Heart left ventricle (tissue), 16 donors: ENCODE measurements around the gene KRTAP9-2. TPM values are rescaled to one million over a fixed set of nuclear protein-coding genes. Genes with fewer than 3 reads are reported as not detected.
"Not testable (repeated sequence)": the region's sequence is repeated elsewhere in the genome, so short reads cannot be mapped to it uniquely, and the experiment has no call there.

Experiments used
- ATAC-seq, 4 donors: fragments of 200-7000 bp; cut with Tn5 transposase; one replicate each; pipeline ENCODE4 v1.9.1; 2020 to 2022; ENCODE audit warnings: moderate library complexity in 4 of 4, mild to moderate bottlenecking in 3 of 4, moderate number of reproducible peaks in 1 of 4
- DNase-seq, 5 donors: peaks; one replicate each; pipeline ENCODE4 v3.0.0-alpha.2; 2020
- H3K27ac ChIP-seq, 12 donors: fragments of 200-600 bp; sonication (generic) in 4 of 12; one replicate each; pipeline versions ENCODE4 v1.5.0 to v1.8.0; 2016 to 2022; ENCODE audit warnings: mild to moderate bottlenecking in 2 of 12
- H3K27me3 ChIP-seq, 9 donors: fragments of 200-600 bp; sonication (generic) in 2 of 9; one replicate each; pipeline versions ENCODE4 v1.5.1 to v1.8.0; 2016 to 2022; ENCODE audit warnings: mild to moderate bottlenecking in 3 of 9
- H3K36me3 ChIP-seq, 9 donors: fragments of 200-600 bp; sonication (generic) in 2 of 9; one replicate each; pipeline versions ENCODE4 v1.5.0 to v1.8.0; 2018 to 2022; ENCODE audit warnings: mild to moderate bottlenecking in 2 of 9
- H3K4me1 ChIP-seq, 12 donors: fragments of 200-600 bp; sonication (generic) in 4 of 12; one replicate each; pipeline versions ENCODE4 v1.5.0 to v1.8.0; 2016 to 2022; ENCODE audit warnings: mild to moderate bottlenecking in 3 of 12
- H3K4me3 ChIP-seq, 12 donors: fragments of 200-600 bp; sonication (generic) in 4 of 12; one replicate each; pipeline versions ENCODE4 v1.5.0 to v1.8.0; 2017 to 2022; ENCODE audit warnings: mild to moderate bottlenecking in 9 of 12, moderate library complexity in 4 of 12
- H3K9me3 ChIP-seq, 12 donors: fragments of 200-600 bp; sonication (generic) in 4 of 12; one replicate each; pipeline versions ENCODE4 v1.5.0 to v1.8.0; 2016 to 2022; ENCODE audit warnings: mild to moderate bottlenecking in 1 of 12
- POLR2A ChIP-seq, 2 donors: fragments of 450-650 bp; IDR thresholded peaks; one replicate each; pipeline ENCODE4 v1.6.1; 2017; ENCODE audit warnings: antibody characterized with exemption in 2 of 2, mild to moderate bottlenecking in 2 of 2, moderate library complexity in 2 of 2
- WGBS, 4 donors: extraction: QIAGEN DNeasy Blood & Tissue Kit in 2 of 4; methylation state at CpG; one replicate each; pipeline versions ENCODE4 v1.1.5 to v1.1.7; 2013 to 2018; 5-methylcytosine and 5-hydroxymethylcytosine counted together
- intact Hi-C, 10 donors: fragments of 100-400 bp; cut with DNase I; formaldehyde crosslinking; loops; one replicate each; pipeline versions ENCODE4 v1.11.1 to v1.14.2; 2022
- polyA plus RNA-seq, 2 donors: library from polyadenylated mRNA; stranded (reverse); fragments of 200-250 nt; gene quantifications; one replicate each; pipeline ENCODE4 v1.2.3, GENCODE V29; 2013
- total RNA-seq, 9 donors: library from RNA; depleted of rRNA in 2 of 9; stranded (reverse); fragments of >200 nt in 2 of 9; fragmentation: NEBNext Ultra II Directional in 3 of 9; extraction: Animal tissue kit (Norgen Biotek cat#: 25700) in 3 of 9; gene quantifications; one replicate each; pipeline versions ENCODE4 v1.1.0 to v1.2.4, GENCODE V29; 2016 to 2023
- TF ChIP-seq, protein P1 (sequence below), 12 donors: fragments of 200-600 bp; sonication (generic) in 4 of 12; IDR thresholded peaks; one replicate each; pipeline versions ENCODE4 v1.5.0 to v1.8.0; 2018 to 2022; ENCODE audit warnings: antibody characterized with exemption in 12 of 12, mild to moderate bottlenecking in 5 of 12
- donor health status: ischemic (EF 13 %, LVEDD 7.1; RV severe dilation, severe dysfunction).
- donor health status: healthy with polysubstance abuse.
- donor health status: DM: no; HTN: yes; CAD: no.
- donor health status: DM: no; HTN: no; CAD: no.
- donor health status: ischemic (EF 25% LVEDD 6.9; RV normal size, moderate dysfunction).
- donor health status: ischemic (EF 25% LVEDD 5.7; RV mildly dilated, moderate dysfunction).
- donor health status: healthy.
- donor health status: DM: yes; HTN: yes; CAD: no.
- donor health status: ischemic (EF 35%, LVEDD 5.7; RV mildly dilated, moderate dysfunction).
- donor health status: nonischemic (EF 11% LVEDD 7.7; RV severe dilation, severe dysfunction).
- donor health status: DM: yes; HTN: yes; CAD: no.
- donor health status: PGD.
- donor health status: ischemic (EF 29% LVEDD 5.4; RV normal size, mild dysfunction).
- donor health status: nonischemic (EF 23%, LVEDD 6.1; RV moderate dilation, normal function).

KRTAP9-2 gene
- total and polyA plus RNA-seq, 11 donors, result not detected

DNA sequence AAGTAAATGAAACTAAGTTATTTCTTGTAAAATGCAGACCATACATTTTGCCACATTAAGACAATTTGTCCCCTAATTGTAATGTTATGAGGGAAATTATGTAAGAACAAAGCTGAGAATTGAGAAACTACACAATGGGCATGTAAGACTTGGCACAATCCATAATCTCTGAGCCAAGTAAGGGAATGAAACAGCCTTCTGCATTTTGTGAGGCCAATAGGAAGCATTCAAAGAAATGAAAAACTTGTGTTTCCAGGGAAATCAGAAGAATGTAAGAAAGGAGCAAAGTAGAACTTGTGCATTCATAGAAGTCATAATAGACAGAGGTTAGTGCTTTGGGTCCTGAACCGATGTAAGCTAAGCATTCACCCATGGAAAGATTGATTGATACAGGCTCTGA is 24.8 kb downstream of the KRTAP9-2 start:
- intact Hi-C loops, result no loop called here
- TF ChIP-seq, protein P1, sequence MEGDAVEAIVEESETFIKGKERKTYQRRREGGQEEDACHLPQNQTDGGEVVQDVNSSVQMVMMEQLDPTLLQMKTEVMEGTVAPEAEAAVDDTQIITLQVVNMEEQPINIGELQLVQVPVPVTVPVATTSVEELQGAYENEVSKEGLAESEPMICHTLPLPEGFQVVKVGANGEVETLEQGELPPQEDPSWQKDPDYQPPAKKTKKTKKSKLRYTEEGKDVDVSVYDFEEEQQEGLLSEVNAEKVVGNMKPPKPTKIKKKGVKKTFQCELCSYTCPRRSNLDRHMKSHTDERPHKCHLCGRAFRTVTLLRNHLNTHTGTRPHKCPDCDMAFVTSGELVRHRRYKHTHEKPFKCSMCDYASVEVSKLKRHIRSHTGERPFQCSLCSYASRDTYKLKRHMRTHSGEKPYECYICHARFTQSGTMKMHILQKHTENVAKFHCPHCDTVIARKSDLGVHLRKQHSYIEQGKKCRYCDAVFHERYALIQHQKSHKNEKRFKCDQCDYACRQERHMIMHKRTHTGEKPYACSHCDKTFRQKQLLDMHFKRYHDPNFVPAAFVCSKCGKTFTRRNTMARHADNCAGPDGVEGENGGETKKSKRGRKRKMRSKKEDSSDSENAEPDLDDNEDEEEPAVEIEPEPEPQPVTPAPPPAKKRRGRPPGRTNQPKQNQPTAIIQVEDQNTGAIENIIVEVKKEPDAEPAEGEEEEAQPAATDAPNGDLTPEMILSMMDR (IDR thresholded peaks at IDR 0.05), result no peak
- no peak for TF ChIP-seq POLR2A (IDR thresholded peaks at IDR 0.05)
- 78 to 95% (median 87%) methylated on average over 1 of the region's 1 CpG for WGBS, 4 donors
- no peaks in the 10 kb centered on the region for H3K4me1 ChIP-seq
- H3K27ac ChIP-seq, result no peak overlapping the region
- ATAC-seq, result no peak
- no peaks in the 10 kb centered on the region for H3K9me3 ChIP-seq
- no peaks in the 10 kb centered on the region for H3K36me3 ChIP-seq
- no peak for DNase-seq
- H3K27me3 ChIP-seq, result peaks cover 0 to 42% (median 5%) of the 10 kb centered on the region in 9 donors
- H3K4me3 ChIP-seq, result no peak overlapping the region

DNA sequence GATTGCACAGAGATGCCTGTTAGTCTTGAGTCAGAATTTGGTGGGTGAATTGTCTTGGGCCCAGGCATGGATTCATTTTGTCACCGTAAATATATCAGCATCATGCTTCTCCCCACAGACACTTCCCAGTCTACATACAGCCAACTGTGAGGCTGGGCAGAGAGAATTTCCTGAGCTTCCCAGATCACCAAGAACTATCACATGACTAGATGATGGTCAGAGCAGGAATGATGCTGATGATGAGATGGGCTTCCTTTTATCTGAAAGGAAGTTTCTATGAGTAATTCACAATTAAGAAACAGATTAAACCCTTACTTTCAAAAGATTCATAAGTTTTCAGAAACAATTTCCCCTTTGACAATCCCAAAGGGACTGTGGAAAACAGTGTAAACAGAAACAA is 28.4 kb downstream of the KRTAP9-2 start:
- no peaks in the 10 kb centered on the region for H3K36me3 ChIP-seq
- H3K9me3 ChIP-seq, result no peaks in the 10 kb centered on the region
- no peak for ATAC-seq
- WGBS, 4 donors, result 2 to 56% (median 31%) methylated on average over 1 of the region's 1 CpG
- H3K4me3 ChIP-seq, result no peak overlapping the region
- peaks cover 0 to 68% (median 12%) of the 10 kb centered on the region in 9 donors for H3K27me3 ChIP-seq
- H3K27ac ChIP-seq, result no peak overlapping the region
- intact Hi-C loops, result no loop called here
- TF ChIP-seq POLR2A (IDR thresholded peaks at IDR 0.05), result no peak
- TF ChIP-seq, protein P1 (IDR thresholded peaks at IDR 0.05), result no peak
- no peak for DNase-seq
- H3K4me1 ChIP-seq, result no peaks in the 10 kb centered on the region

- H3K27ac ChIP-seq, DNase-seq, H3K4me1 ChIP-seq, H3K36me3 ChIP-seq, H3K9me3 ChIP-seq, H3K4me3 ChIP-seq, ATAC-seq, intact Hi-C loops: not testable (repeated sequence)
- peaks cover 0 to 69% (median 12%) of the 10 kb centered on the region in 9 donors for H3K27me3 ChIP-seq
- 66 to 94% (median 78%) methylated on average over 2 to 5 of the region's 5 CpGs for WGBS, 4 donors
Observed at GRCh38 chr17:41255381-41256290, 29.2 kb downstream of the KRTAP9-2 start, which contains the start of gene KRTAP9-9. Gene KRTAP9-9, plus strand, starts transcription at chr17:41255384.

DNA sequence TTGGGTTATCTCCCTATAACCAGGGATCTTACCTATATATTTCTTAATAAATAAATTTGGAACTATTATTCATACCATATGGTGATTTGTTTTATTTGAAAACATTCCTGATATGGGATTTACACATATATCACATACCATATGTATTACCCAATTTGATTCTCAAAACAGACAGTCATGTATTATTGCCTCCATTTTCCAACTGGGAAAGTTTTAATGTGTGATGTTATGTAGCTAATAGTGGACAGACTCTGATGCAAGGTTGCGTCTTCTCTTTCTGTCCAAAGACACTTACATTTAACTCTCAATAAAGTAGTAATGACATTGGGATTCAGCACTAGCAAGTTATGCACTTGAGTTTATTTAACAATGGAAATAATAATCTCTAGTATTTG is 29.8 kb downstream of the KRTAP9-2 start:
- H3K27ac ChIP-seq, result no peak overlapping the region
- 90 to 100% (median 95%) methylated on average over 1 of the region's 1 CpG for WGBS, 4 donors
- TF ChIP-seq, protein P1 (IDR thresholded peaks at IDR 0.05), result no peak
- TF ChIP-seq POLR2A (IDR thresholded peaks at IDR 0.05), result no peak
- H3K36me3 ChIP-seq, result no peaks in the 10 kb centered on the region
- no peaks in the 10 kb centered on the region for H3K9me3 ChIP-seq
- no peak overlapping the region for H3K4me3 ChIP-seq
- peaks cover 0 to 64% (median 12%) of the 10 kb centered on the region in 9 donors for H3K27me3 ChIP-seq
- ATAC-seq (no peak), DNase-seq (no peak)
- H3K4me1 ChIP-seq, result no peaks in the 10 kb centered on the region
- intact Hi-C loops, result no loop called here
